Suprapubic skin (tissue), 4 donors: ENCODE results near the gene ACD. TPM values are rescaled to one million over a fixed set of nuclear protein-coding genes. Genes with fewer than 3 reads are reported as not detected.

Experiments used
- DNase-seq, 2 donors: peaks; one replicate each; pipeline ENCODE4 v3.0.0-alpha.2; 2019; ENCODE audit warnings: low spot score in 2 of 2
- H3K27ac ChIP-seq: fragments of 200-600 bp; sonication (generic); one replicate; pipeline ENCODE4 v1.5.1; 2019
- H3K27me3 ChIP-seq: fragments of 200-600 bp; sonication (generic); one replicate; pipeline ENCODE4 v1.5.1; 2019
- H3K36me3 ChIP-seq: fragments of 200-600 bp; sonication (generic); one replicate; pipeline ENCODE4 v1.5.1; 2019
- H3K4me1 ChIP-seq: fragments of 200-600 bp; sonication (generic); one replicate; pipeline ENCODE4 v1.5.1; 2019
- H3K4me3 ChIP-seq: fragments of 200-600 bp; sonication (generic); one replicate; pipeline ENCODE4 v1.5.1; 2019; ENCODE audit warnings: mild to moderate bottlenecking
- H3K9me3 ChIP-seq: fragments of 200-600 bp; sonication (generic); one replicate; pipeline ENCODE4 v1.5.1; 2019
- CTCF ChIP-seq, 2 donors: fragments of 200-600 bp in 1 of 2; fragments of 450-650 bp in 1 of 2; sonication (generic) in 1 of 2; IDR thresholded peaks; one replicate each; pipeline ENCODE4 v1.5.1; 2016 to 2019; ENCODE audit warnings: antibody characterized with exemption in 2 of 2, mild to moderate bottlenecking in 1 of 2, moderate library complexity in 1 of 2
- EP300 ChIP-seq: sonication (generic); formaldehyde crosslinking; IDR thresholded peaks from one replicate; pipeline ENCODE4 v1.6.1; 2017; ENCODE audit warnings: antibody characterized with exemption
- POLR2A ChIP-seq, 2 donors: fragments of 450-650 bp; IDR thresholded peaks; one replicate each; pipeline ENCODE4 v1.6.1; 2017; ENCODE audit warnings: antibody characterized with exemption in 2 of 2, mild to moderate bottlenecking in 2 of 2, moderate library complexity in 2 of 2
- POLR2AphosphoS5 ChIP-seq, 3 donors: sonication (generic); formaldehyde crosslinking; IDR thresholded peaks; one replicate each; pipeline ENCODE4 v1.6.1; 2017; ENCODE audit warnings: antibody characterized with exemption in 3 of 3
- whole genome bisulfite sequencing: methylation state at CpG from one replicate; pipeline ENCODE4 v1.1.5; 2018; 5-methylcytosine and 5-hydroxymethylcytosine counted together
- total RNA-seq, 4 donors: library from RNA; depleted of rRNA; stranded (reverse); fragments of >200 nt; gene quantifications; one replicate each; pipeline ENCODE4 v1.1.0, GENCODE V29; 2016

ACD gene
- total RNA-seq, 4 donors from 2014 or later: 17.6 to 33.9 (median 22.3) TPM

- H3K36me3 ChIP-seq: peaks cover 31% of the 10 kb centered on the region
- H3K4me3 ChIP-seq: peak within 1 kb of the TSS; percentile 76
- H3K27ac ChIP-seq: peak within 1 kb of the TSS; percentile 90
- H3K27me3 ChIP-seq: no peaks in the 10 kb centered on the region
- peaks cover 29% of the 10 kb centered on the region for H3K4me1 ChIP-seq
- 0% methylated on average over 7 of the region's 48 CpGs for WGBS
- TF ChIP-seq CTCF (IDR thresholded peaks at IDR 0.05): no peak
- peak in 2 of 3 donors; percentile 31 to 79 for TF ChIP-seq POLR2AphosphoS5 (IDR thresholded peaks at IDR 0.05)
- H3K9me3 ChIP-seq: no peaks in the 10 kb centered on the region
- DNase-seq: peak; percentile 97
Measured at GRCh38 chr16:67660564-67661028, 536 bp upstream of the ACD start, which contains the start of gene PARD6A. TSS of gene PARD6A (plus strand) at chr16:67660960. CDS start at chr16:67661039, 79 bp downstream.

DNA sequence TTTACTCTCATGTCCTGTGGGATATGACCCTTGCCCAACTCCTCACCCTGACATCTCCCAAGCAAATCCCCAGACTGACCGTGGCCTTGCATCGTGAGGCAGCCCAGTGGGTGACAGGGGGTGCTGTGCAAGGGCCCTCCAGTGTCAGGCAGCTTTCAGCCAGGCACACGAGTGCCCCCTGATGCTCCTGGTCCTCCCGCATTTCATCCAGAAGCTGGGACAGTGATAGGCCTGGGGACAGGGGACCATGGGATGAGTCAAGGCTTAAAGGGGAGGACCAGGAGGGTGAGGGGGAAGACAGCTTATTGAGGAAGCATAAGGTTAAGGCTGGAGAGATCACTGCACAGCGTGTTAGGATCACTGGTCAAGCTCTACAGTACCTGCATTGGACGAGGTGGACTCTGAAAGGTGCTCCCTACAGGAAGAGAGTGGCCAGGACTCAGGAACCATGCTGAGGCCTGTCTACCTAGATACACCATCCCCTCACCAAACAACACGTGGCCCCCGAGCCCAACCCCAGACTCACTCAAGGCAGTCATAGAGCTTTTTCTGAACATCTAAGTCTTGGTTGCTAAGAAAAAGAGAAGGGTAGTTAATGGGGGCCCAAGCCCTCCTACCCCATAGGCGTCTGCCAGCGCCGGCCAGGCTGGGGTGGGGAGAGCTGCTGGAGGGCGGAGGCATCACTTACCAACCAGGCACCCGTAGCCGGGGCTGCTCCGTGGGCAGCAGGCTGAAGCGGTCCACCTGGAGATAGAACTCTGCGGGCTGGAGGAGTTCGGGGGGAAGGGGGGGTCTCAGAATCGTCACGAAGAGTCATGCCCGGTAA lies 998 bp downstream of the ACD start:
- Histone ChIP-seq H3K36me3 (peaks cover 31% of the 10 kb centered on the region), H3K4me3 (peak overlapping the region; percentile 76), H3K27me3 (peaks cover 11% of the 10 kb centered on the region), H3K9me3 (no peaks in the 10 kb centered on the region), H3K4me1 (peaks cover 25% of the 10 kb centered on the region), H3K27ac (no peak overlapping the region)
- TF ChIP-seq POLR2A (IDR thresholded peaks at IDR 0.05): no peak
- TF ChIP-seq POLR2AphosphoS5 (IDR thresholded peaks at IDR 0.05): no peak
- no peak for TF ChIP-seq CTCF (IDR thresholded peaks at IDR 0.05)
- TF ChIP-seq EP300: no peak
- DNase-seq: peak in 1 of 2 donors; percentile 59
- 54% methylated on average over 10 of the region's 21 CpGs for WGBS

GRCh38 chr16:67657751-67658518 lies 2.1 kb downstream of the ACD start:
- Histone ChIP-seq H3K36me3 (peaks cover 22% of the 10 kb centered on the region), H3K27me3 (peaks cover 22% of the 10 kb centered on the region), H3K4me3 (no peak overlapping the region), H3K27ac (no peak overlapping the region), H3K4me1 (peaks cover 36% of the 10 kb centered on the region), H3K9me3 (no peaks in the 10 kb centered on the region)
- TF ChIP-seq CTCF (IDR thresholded peaks at IDR 0.05) (no peak), POLR2A (IDR thresholded peaks at IDR 0.05) (no peak), EP300 (no peak), POLR2AphosphoS5 (IDR thresholded peaks at IDR 0.05) (no peak)
- WGBS: 90% methylated on average over 16 of the region's 18 CpGs
- peak in 1 of 2 donors; percentile 59 for DNase-seq

DNA sequence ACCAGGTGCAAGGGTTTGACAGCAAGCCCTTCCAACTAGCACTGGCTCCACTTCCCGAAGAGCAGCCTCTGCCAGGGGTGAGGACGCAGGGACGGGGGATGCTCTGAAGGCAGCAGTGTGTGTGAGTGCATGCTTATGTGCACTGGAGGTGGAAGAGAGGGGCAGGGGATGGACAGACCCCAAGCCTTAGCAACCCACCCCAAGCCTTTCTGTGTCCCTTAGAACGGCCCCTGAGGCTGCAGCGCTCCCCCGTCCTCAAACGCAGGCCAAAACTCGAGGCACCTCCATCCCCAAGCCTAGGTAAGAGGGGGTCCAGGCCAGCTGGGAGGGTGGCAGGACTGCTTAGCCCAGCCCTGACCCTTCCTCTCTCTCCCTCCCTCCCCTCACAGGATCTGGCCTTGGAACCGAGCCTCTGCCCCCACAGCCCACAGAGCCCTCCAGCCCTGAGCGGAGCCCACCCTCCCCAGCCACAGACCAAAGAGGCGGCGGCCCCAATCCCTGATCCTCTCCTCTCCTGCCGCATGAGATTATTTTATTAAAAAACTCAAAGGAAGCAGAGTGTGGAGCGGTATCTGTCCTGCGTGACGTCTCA lies 2.9 kb downstream of the ACD start:
- peaks cover 18% of the 10 kb centered on the region for H3K36me3 ChIP-seq
- no peak overlapping the region for H3K27ac ChIP-seq
- no peaks in the 10 kb centered on the region for H3K9me3 ChIP-seq
- DNase-seq: no peak
- H3K4me3 ChIP-seq: no peak overlapping the region
- peaks cover 41% of the 10 kb centered on the region for H3K4me1 ChIP-seq
- WGBS: 85% methylated on average over 8 of the region's 16 CpGs
- peaks cover 30% of the 10 kb centered on the region for H3K27me3 ChIP-seq
- TF ChIP-seq POLR2A (IDR thresholded peaks at IDR 0.05) (no peak), POLR2AphosphoS5 (IDR thresholded peaks at IDR 0.05) (no peak), CTCF (IDR thresholded peaks at IDR 0.05) (no peak), EP300 (no peak)
